ENCODE results near the gene FBXL7.

- no peak for TF ChIP-seq CTCF (IDR thresholded peaks at IDR 0.05)
- no peak for TF ChIP-seq POLR2A (IDR thresholded peaks at IDR 0.05)
Measured at GRCh38 chr5:15551113-15551504, 51.1 kb downstream of the FBXL7 start.
